ENCODE measurements around the gene ATP10B.

Gene ATP10B

DNA sequence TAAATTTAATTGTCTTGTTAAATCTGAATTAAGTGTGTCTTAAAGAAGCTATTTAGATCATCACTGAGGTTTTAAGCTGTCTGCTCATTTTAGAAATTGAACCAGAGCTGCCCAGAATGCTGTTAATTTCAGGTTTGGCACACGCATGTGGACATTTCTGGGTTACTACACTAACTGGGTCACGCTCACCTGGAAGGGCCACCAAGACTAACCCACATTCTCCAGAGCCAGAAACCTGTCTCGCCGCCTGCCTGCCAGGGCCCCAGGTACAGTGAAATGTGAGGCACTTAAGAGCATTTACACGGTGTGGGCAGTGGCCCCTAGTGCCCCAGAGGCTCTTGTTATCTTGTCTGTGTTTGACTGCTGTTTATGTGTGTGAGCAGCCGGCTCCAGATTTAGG is 46.6 kb downstream of the ATP10B start:
- H3K4me3 ChIP-seq (ENCODE audit: insufficient read length, low read depth) = no peak overlapping the region
- no peak for TF ChIP-seq SUZ12 (IDR thresholded peaks at IDR 0.05; ENCODE audit: extremely low read depth, insufficient read depth, insufficient read length)
- TF ChIP-seq ZNF274 (IDR thresholded peaks at IDR 0.05; ENCODE audit: low read depth, low read length) = no peak
- TF ChIP-seq YY1 (IDR thresholded peaks at IDR 0.05; ENCODE audit: insufficient read depth, insufficient read length) = no peak

DNA sequence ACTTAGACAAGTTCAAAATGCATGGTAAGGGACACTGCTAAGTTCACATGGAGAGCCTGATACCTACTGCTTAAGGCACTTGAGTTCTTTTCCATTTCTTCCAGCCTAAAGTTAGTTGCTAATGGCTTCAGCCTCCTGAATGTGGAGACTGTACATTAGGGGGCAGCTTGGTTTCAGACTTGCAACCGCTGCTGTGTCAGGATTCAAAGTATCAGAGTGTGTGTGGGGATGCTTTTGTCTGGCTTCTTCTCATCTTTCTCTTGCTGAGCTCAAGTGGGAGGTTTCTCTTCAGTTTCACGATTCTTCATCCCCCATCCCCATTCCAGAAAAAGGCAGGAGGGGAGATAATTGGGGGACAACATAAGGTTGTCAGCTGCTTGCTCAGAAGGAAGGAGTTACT is 49.4 kb downstream of the ATP10B start:
- no peak for DNase-seq (ENCODE audit: low read depth, low spot score)
- H3K36me3 ChIP-seq (ENCODE audit: insufficient read depth, insufficient read length, low read length) = no peaks in the 10 kb centered on the region
- H3K9ac ChIP-seq (ENCODE audit: insufficient read length, low read depth) = no peak overlapping the region
- no peaks in the 10 kb centered on the region for H3K27me3 ChIP-seq (ENCODE audit: insufficient read depth, insufficient read length)
- H3K4me1 ChIP-seq (ENCODE audit: insufficient read depth, insufficient read length) = no peaks in the 10 kb centered on the region
- no peak for TF ChIP-seq SUZ12 (IDR thresholded peaks at IDR 0.05; ENCODE audit: extremely low read depth, insufficient read depth, insufficient read length)
- TF ChIP-seq YY1 (IDR thresholded peaks at IDR 0.05; ENCODE audit: insufficient read depth, insufficient read length) = no peak
- TF ChIP-seq ZNF274 (IDR thresholded peaks at IDR 0.05; ENCODE audit: low read depth, low read length) = no peak
- no peaks in the 10 kb centered on the region for H3K9me3 ChIP-seq (ENCODE audit: insufficient read depth, low read length)
- no peak overlapping the region for H3K4me3 ChIP-seq (ENCODE audit: insufficient read length, low read depth)

More for the DNA sequence above, 46.6 kb downstream of the ATP10B start:
- Histone ChIP-seq H3K9me3 (ENCODE audit: insufficient read depth, low read length) (no peaks in the 10 kb centered on the region), H3K27me3 (ENCODE audit: insufficient read depth, insufficient read length) (no peaks in the 10 kb centered on the region), H3K36me3 (ENCODE audit: insufficient read depth, insufficient read length, low read length) (no peaks in the 10 kb centered on the region), H3K4me1 (ENCODE audit: insufficient read depth, insufficient read length) (no peaks in the 10 kb centered on the region), H3K9ac (ENCODE audit: insufficient read length, low read depth) (no peak overlapping the region)
- no peak for DNase-seq (ENCODE audit: low read depth, low spot score)

DNA sequence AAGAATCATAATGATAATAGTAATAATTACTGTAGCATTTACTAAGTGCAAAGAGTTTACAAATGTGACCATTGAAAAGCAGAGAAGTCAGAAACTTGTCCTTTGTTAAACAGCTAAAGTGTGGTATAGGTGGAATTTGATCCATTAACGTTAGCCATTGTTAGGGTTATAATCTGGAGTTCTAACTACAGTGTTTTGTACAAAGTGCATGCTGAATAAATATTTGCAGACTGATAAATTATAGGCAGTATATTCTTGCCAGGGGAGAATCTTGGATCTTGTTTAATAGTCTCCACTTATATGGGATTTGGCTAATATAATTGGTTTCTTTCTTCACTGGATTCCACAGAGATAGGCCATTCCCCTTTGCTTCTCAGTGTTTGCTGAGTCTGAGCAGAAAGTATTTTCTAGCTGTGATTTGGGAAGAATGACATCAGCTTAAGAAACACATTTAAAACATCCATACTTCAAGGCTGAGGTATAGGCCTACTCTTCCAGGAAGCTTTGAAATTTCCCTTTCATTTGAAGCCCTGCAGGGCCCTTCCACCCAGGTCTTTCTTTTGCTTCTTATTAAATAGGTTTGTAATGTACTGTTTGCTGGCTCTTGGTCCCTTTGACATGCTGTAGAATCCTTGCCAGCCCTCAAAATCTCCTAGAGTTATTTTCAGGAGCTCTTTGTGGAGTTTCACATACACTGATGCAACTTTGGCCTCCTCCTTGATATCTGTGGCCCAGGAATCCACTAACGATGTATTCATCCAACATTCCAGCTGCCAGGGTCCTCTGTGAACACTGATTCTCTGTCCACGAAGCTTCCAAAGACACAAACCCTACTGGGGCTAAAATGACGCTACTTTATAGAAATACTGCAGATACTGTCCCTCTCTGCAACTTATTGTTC is 51.4 kb downstream of the ATP10B start:
- DNase-seq (ENCODE audit: low read depth, low spot score) = no peak
- Histone ChIP-seq H3K4me3 (ENCODE audit: insufficient read length, low read depth) (no peak overlapping the region), H3K9me3 (ENCODE audit: insufficient read depth, low read length) (no peaks in the 10 kb centered on the region), H3K4me1 (ENCODE audit: insufficient read depth, insufficient read length) (no peaks in the 10 kb centered on the region), H3K36me3 (ENCODE audit: insufficient read depth, insufficient read length, low read length) (no peaks in the 10 kb centered on the region), H3K9ac (ENCODE audit: insufficient read length, low read depth) (no peak overlapping the region), H3K27me3 (ENCODE audit: insufficient read depth, insufficient read length) (no peaks in the 10 kb centered on the region)
- TF ChIP-seq ZNF274 (IDR thresholded peaks at IDR 0.05; ENCODE audit: low read depth, low read length) = no peak
- no peak for TF ChIP-seq SUZ12 (IDR thresholded peaks at IDR 0.05; ENCODE audit: extremely low read depth, insufficient read depth, insufficient read length)
- no peak for TF ChIP-seq YY1 (IDR thresholded peaks at IDR 0.05; ENCODE audit: insufficient read depth, insufficient read length)

- Histone ChIP-seq H3K36me3 (ENCODE audit: insufficient read depth, insufficient read length, low read length) (no peaks in the 10 kb centered on the region), H3K4me1 (ENCODE audit: insufficient read depth, insufficient read length) (no peaks in the 10 kb centered on the region), H3K27me3 (ENCODE audit: insufficient read depth, insufficient read length) (no peaks in the 10 kb centered on the region), H3K9me3 (ENCODE audit: insufficient read depth, low read length) (no peaks in the 10 kb centered on the region), H3K9ac (ENCODE audit: insufficient read length, low read depth) (no peak overlapping the region), H3K4me3 (ENCODE audit: insufficient read length, low read depth) (no peak overlapping the region)
- TF ChIP-seq SUZ12 (IDR thresholded peaks at IDR 0.05; ENCODE audit: extremely low read depth, insufficient read depth, insufficient read length) (no peak), YY1 (IDR thresholded peaks at IDR 0.05; ENCODE audit: insufficient read depth, insufficient read length) (no peak), ZNF274 (IDR thresholded peaks at IDR 0.05; ENCODE audit: low read depth, low read length) (no peak)
- no peak for DNase-seq (ENCODE audit: low read depth, low spot score)
Observed at GRCh38 chr5:160799184-160799583, 52.8 kb downstream of the ATP10B start.

- no peaks in the 10 kb centered on the region for H3K4me1 ChIP-seq (ENCODE audit: insufficient read depth, insufficient read length)
- TF ChIP-seq SUZ12 (IDR thresholded peaks at IDR 0.05; ENCODE audit: extremely low read depth, insufficient read depth, insufficient read length) = no peak
- TF ChIP-seq ZNF274 (IDR thresholded peaks at IDR 0.05; ENCODE audit: low read depth, low read length) = no peak
- TF ChIP-seq YY1 (IDR thresholded peaks at IDR 0.05; ENCODE audit: insufficient read depth, insufficient read length) = no peak
- no peak overlapping the region for H3K9ac ChIP-seq (ENCODE audit: insufficient read length, low read depth)
- no peaks in the 10 kb centered on the region for H3K36me3 ChIP-seq (ENCODE audit: insufficient read depth, insufficient read length, low read length)
- no peaks in the 10 kb centered on the region for H3K27me3 ChIP-seq (ENCODE audit: insufficient read depth, insufficient read length)
- DNase-seq (ENCODE audit: low read depth, low spot score) = no peak
- H3K4me3 ChIP-seq (ENCODE audit: insufficient read length, low read depth) = no peak overlapping the region
- H3K9me3 ChIP-seq (ENCODE audit: insufficient read depth, low read length) = no peaks in the 10 kb centered on the region
Observed at GRCh38 chr5:160797020-160797419, 55.0 kb downstream of the ATP10B start.

DNA sequence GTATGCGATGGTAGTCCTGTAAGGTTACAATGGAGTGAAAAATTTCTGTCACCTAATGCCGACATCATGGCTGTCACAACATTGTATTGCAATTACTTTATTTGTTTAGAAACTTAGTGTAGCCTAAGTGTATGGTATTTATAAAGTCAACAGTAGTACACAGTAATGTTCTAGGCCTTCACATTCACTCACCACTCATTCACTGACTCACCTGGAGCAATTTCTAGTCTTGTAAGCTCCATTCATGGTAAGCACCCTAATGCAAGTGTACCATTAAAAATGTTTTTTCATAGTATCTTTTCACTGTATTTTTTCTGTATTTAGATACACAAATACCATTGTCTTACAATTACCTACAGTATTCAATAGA is 58.5 kb downstream of the ATP10B start:
- TF ChIP-seq YY1 (IDR thresholded peaks at IDR 0.05; ENCODE audit: insufficient read depth, insufficient read length) (no peak), ZNF274 (IDR thresholded peaks at IDR 0.05; ENCODE audit: low read depth, low read length) (no peak), SUZ12 (IDR thresholded peaks at IDR 0.05; ENCODE audit: extremely low read depth, insufficient read depth, insufficient read length) (no peak)
- H3K4me3 ChIP-seq (ENCODE audit: insufficient read length, low read depth) = no peak overlapping the region
- no peaks in the 10 kb centered on the region for H3K27me3 ChIP-seq (ENCODE audit: insufficient read depth, insufficient read length)

DNA sequence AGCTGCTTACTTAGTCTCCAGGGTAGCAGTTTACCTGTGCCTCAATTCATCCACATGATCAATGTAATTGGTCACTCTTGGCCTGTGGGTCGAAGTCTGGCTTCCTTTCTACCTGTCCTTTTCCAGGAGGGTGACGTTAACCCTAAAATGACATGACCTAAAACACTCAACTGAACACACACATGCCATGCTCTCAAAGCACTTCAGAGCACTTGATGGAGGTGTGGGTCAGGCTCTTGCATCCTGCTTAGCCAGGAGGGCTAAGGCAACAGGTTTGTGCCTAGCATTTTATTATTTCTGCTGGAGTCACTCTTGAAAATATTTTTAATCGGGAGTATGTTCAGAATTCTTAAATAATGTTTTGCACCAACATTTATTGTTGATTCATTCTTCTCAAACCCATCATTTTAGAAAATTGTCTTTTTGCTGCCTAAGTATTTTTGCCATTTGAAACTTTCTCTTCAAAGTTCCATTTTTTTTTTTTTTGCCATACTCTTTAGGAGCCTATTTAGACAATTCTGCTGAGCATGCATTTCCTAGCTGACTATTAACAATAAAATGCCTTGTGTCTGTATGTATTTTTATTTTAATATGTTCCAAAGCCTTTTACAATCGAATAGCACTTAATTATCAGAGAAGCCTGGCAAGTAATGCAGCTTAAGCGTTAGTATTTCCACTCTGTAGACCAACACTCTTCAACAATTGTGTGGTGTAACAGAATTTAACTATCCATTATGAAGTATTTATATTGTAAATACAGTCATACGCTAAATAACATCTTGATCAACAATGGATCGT is 59.1 kb downstream of the ATP10B start:
- H3K4me1 ChIP-seq (ENCODE audit: insufficient read depth, insufficient read length) = no peaks in the 10 kb centered on the region
- H3K27me3 ChIP-seq (ENCODE audit: insufficient read depth, insufficient read length) = no peaks in the 10 kb centered on the region
- no peak for DNase-seq (ENCODE audit: low read depth, low spot score)
- no peak overlapping the region for H3K4me3 ChIP-seq (ENCODE audit: insufficient read length, low read depth)
- H3K9me3 ChIP-seq (ENCODE audit: insufficient read depth, low read length) = no peaks in the 10 kb centered on the region
- H3K9ac ChIP-seq (ENCODE audit: insufficient read length, low read depth) = no peak overlapping the region
- TF ChIP-seq YY1 (IDR thresholded peaks at IDR 0.05; ENCODE audit: insufficient read depth, insufficient read length) (no peak), ZNF274 (IDR thresholded peaks at IDR 0.05; ENCODE audit: low read depth, low read length) (no peak), SUZ12 (IDR thresholded peaks at IDR 0.05; ENCODE audit: extremely low read depth, insufficient read depth, insufficient read length) (no peak)
- H3K36me3 ChIP-seq (ENCODE audit: insufficient read depth, insufficient read length, low read length) = no peaks in the 10 kb centered on the region

More for the DNA sequence above, 58.5 kb downstream of the ATP10B start:
- Histone ChIP-seq H3K9me3 (ENCODE audit: insufficient read depth, low read length) (no peaks in the 10 kb centered on the region), H3K9ac (ENCODE audit: insufficient read length, low read depth) (no peak overlapping the region), H3K36me3 (ENCODE audit: insufficient read depth, insufficient read length, low read length) (no peaks in the 10 kb centered on the region), H3K4me1 (ENCODE audit: insufficient read depth, insufficient read length) (no peaks in the 10 kb centered on the region)
- DNase-seq (ENCODE audit: low read depth, low spot score) = no peak
